CD8-positive, alpha-beta memory T cell (primary cell): ENCODE measurements around the gene PLA2G4D. TPM values are rescaled to one million over a fixed set of nuclear protein-coding genes. Genes with fewer than 3 reads are reported as not detected.
"Not testable (repeated sequence)": the region's sequence is repeated elsewhere in the genome, so short reads cannot be mapped to it uniquely, and the experiment has no call there.

Experiments
- CTCF ChIA-PET: fragments of 350-600 bp; sonication (Branson Sonifier 250); formaldehyde crosslinking; loops from one replicate; lab custom pipeline; 2021; ENCODE audit warnings: antibody characterized with exemption; lab: Charles Lee
- POLR2A ChIA-PET: fragments of 350-600 bp; sonication (Branson Sonifier 250); formaldehyde crosslinking; loops from one replicate; lab custom pipeline; 2021; ENCODE audit warnings: antibody characterized with exemption; lab: Charles Lee
- DNase-seq, 5 donors: peaks; one replicate each; pipeline versions ENCODE4 v3.0.0 to v3.0.0-alpha.2; 2020 to 2022; ENCODE audit warnings: mixed read lengths in 1 of 5
- H3K27ac ChIP-seq: one replicate; pipeline ENCODE4 v1.7.0; 2013; ENCODE audit warnings: low read depth, mild to moderate bottlenecking, low read length, moderate library complexity
- H3K27me3 ChIP-seq: 2 replicates; pipeline ENCODE4 v1.7.0; 2013; ENCODE audit warnings: low read length, mild to moderate bottlenecking; ENCODE audit not compliant: insufficient read depth, poor library complexity, severe bottlenecking
- H3K36me3 ChIP-seq: 2 replicates; pipeline ENCODE4 v1.7.0; 2013; ENCODE audit warnings: mild to moderate bottlenecking, low read length, moderate library complexity; ENCODE audit not compliant: insufficient read depth
- H3K4me1 ChIP-seq: 2 replicates; pipeline ENCODE4 v1.7.0; 2013; ENCODE audit warnings: mild to moderate bottlenecking, low read length, moderate library complexity; ENCODE audit not compliant: insufficient read depth
- H3K4me3 ChIP-seq: 2 replicates; pipeline ENCODE4 v1.7.0; 2013; ENCODE audit warnings: mild to moderate bottlenecking, low read length
- H3K9me3 ChIP-seq: 2 replicates; pipeline ENCODE4 v1.7.0; 2013; ENCODE audit warnings: mild to moderate bottlenecking, low read length
- H3K27ac Mint-ChIP-seq, 8 donors: one replicate each; pipeline ENCODE4 v1.8.0; 2020 to 2021; ENCODE audit warnings: mixed read lengths in 8 of 8, mild to moderate bottlenecking in 6 of 8, inconsistent platforms in 3 of 8, moderate library complexity in 3 of 8
- H3K27me3 Mint-ChIP-seq, 2 donors: one replicate each; pipeline ENCODE4 v1.8.0; 2020 to 2021; ENCODE audit warnings: mixed read lengths in 2 of 2, mild to moderate bottlenecking in 1 of 2, moderate library complexity in 1 of 2
- H3K36me3 Mint-ChIP-seq, 3 donors: one replicate each; pipeline ENCODE4 v1.8.0; 2020 to 2021; ENCODE audit warnings: mixed read lengths in 3 of 3, inconsistent platforms in 1 of 3, mild to moderate bottlenecking in 1 of 3
- H3K4me1 Mint-ChIP-seq, 3 donors: one replicate each; pipeline ENCODE4 v1.8.0; 2020 to 2021; ENCODE audit warnings: mixed read lengths in 3 of 3, inconsistent platforms in 1 of 3, mild to moderate bottlenecking in 1 of 3
- H3K4me3 Mint-ChIP-seq, 7 donors: one replicate each; pipeline ENCODE4 v1.8.0; 2020 to 2021; ENCODE audit warnings: mixed read lengths in 7 of 7, mild to moderate bottlenecking in 6 of 7, moderate library complexity in 4 of 7, inconsistent platforms in 2 of 7
- H3K9me3 Mint-ChIP-seq, 5 donors: one replicate each; pipeline ENCODE4 v1.8.0; 2020 to 2022; ENCODE audit warnings: mixed read lengths in 5 of 5, mild to moderate bottlenecking in 3 of 5, moderate library complexity in 2 of 5, inconsistent platforms in 1 of 5
- polyA plus RNA-seq: library from polyadenylated mRNA; unstranded; fragments of 300-500 nt; fragmentation: Illumina TruSeq; gene quantifications from one replicate; pipeline ENCODE4 v1.2.3, GENCODE V29; 2021
- total RNA-seq, 2 experiments: library from RNA; stranded (reverse); gene quantifications; one replicate each; pipeline ENCODE4 v1.2.3, GENCODE V29; 2021

The PLA2G4D gene
- total and polyA plus RNA-seq, 3 experiments from 2014 or later: not detected

- H3K27me3 ChIP-seq, H3K9me3 ChIP-seq, H3K27ac ChIP-seq, H3K4me3 Mint-ChIP-seq, CTCF ChIA-PET, H3K4me1 Mint-ChIP-seq, DNase-seq, H3K4me3 ChIP-seq, H3K27ac Mint-ChIP-seq, H3K36me3 Mint-ChIP-seq, H3K36me3 ChIP-seq, H3K4me1 ChIP-seq, POLR2A ChIA-PET, H3K9me3 Mint-ChIP-seq: not testable (repeated sequence)
- H3K27me3 Mint-ChIP-seq: peaks cover 14 to 28% of the 10 kb centered on the region in 2 donors
Observed at GRCh38 chr15:42091753-42092397, 2.5 kb downstream of the PLA2G4D start.

DNA sequence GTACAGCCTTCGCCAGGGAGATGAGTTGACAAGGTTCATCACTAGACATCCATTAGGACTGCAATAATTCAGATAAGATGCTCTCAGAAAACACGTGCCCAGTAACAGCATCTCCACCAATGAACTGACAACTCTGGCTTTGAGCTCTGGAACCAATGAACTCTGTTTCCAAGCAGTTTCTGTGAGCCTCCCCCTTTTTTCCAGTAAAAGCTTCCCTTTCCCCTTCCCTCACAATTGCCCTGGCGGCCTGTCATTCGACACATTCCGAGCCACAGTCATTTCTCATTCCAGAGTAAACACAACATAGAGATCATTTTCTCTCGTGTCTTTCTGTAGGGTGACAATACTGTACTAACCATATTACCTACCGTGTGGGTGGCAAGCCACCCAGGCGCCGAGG, 3.6 kb downstream of the PLA2G4D start:
- DNase-seq: no peak
- no peak overlapping the region for H3K4me3 Mint-ChIP-seq
- Histone ChIP-seq H3K27me3 (no peaks in the 10 kb centered on the region), H3K4me1 (no peaks in the 10 kb centered on the region), H3K27ac (no peak overlapping the region), H3K4me3 (no peak overlapping the region), H3K36me3 (no peaks in the 10 kb centered on the region), H3K9me3 (no peaks in the 10 kb centered on the region)
- H3K27me3 Mint-ChIP-seq: peaks cover 12 to 21% of the 10 kb centered on the region in 2 donors
- POLR2A ChIA-PET: no interaction called here
- no peaks in the 10 kb centered on the region for H3K4me1 Mint-ChIP-seq
- CTCF ChIA-PET: no interaction called here
- no peaks in the 10 kb centered on the region for H3K9me3 Mint-ChIP-seq
- no peaks in the 10 kb centered on the region for H3K36me3 Mint-ChIP-seq
- H3K27ac Mint-ChIP-seq: no peak overlapping the region

DNA sequence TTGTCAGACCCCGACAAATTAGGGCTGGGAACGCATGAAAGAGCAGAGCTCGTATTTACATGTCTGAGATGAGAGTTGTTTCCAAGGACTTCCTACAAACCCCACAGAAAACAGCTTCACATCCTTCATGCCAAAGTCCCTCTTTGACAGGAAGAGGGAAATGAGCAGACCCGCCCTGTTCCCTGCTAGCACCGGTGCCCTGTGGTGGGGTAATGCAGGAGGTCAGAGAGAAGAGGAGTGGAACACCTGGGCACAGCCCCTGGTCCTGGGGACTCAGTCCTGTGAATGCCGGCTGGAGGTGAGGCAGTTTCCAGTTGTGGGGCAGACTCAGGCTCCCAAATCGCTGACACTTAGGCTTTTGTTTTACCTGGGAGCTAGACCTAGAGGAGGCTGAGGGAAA, 4.0 kb downstream of the PLA2G4D start:
- H3K27me3 Mint-ChIP-seq: peaks cover 12 to 21% of the 10 kb centered on the region in 2 donors
- Histone ChIP-seq H3K36me3 (no peaks in the 10 kb centered on the region), H3K4me3 (no peak overlapping the region), H3K4me1 (no peaks in the 10 kb centered on the region), H3K9me3 (no peaks in the 10 kb centered on the region), H3K27me3 (no peaks in the 10 kb centered on the region), H3K27ac (no peak overlapping the region)
- ChIA-PET POLR2A (no interaction called here), CTCF (no interaction called here)
- DNase-seq: no peak
- H3K9me3 Mint-ChIP-seq: no peaks in the 10 kb centered on the region
- H3K4me3 Mint-ChIP-seq: no peak overlapping the region
- H3K36me3 Mint-ChIP-seq: no peaks in the 10 kb centered on the region
- H3K4me1 Mint-ChIP-seq: no peaks in the 10 kb centered on the region
- H3K27ac Mint-ChIP-seq: no peak overlapping the region

DNA sequence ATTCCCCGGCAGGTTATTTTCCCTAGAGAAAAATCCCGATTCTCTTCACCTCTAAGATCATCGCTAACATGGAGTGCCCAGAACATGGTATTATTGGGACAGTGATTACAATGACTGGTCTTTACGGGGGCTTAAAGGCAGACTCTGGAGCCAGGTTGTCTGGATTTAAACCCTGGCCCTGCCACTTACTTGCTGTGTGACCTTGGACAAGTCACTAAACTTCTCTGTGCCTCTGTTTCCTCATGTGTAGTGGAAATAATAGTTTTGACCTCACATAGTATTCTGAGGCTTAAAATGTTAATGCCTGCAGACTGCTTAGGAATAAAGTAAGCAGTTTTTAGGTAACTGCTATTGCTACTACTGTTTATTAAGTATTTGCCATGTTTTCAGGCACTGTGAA, 4.4 kb downstream of the PLA2G4D start:
- H3K9me3 ChIP-seq: no peaks in the 10 kb centered on the region
- Mint-ChIP-seq H3K4me1 (peaks cover 0 to 2% (median 0%) of the 10 kb centered on the region in 3 donors), H3K27ac (no peak overlapping the region), H3K4me3 (no peak overlapping the region), H3K36me3 (no peaks in the 10 kb centered on the region), H3K9me3 (no peaks in the 10 kb centered on the region), H3K27me3 (peaks cover 12 to 21% of the 10 kb centered on the region in 2 donors)
- no peak overlapping the region for H3K27ac ChIP-seq
- CTCF ChIA-PET: no interaction called here
- POLR2A ChIA-PET: no interaction called here
- H3K4me3 ChIP-seq: no peak overlapping the region
- no peaks in the 10 kb centered on the region for H3K4me1 ChIP-seq
- H3K27me3 ChIP-seq: no peaks in the 10 kb centered on the region
- no peak for DNase-seq
- no peaks in the 10 kb centered on the region for H3K36me3 ChIP-seq

- Histone ChIP-seq H3K9me3 (no peaks in the 10 kb centered on the region), H3K36me3 (no peaks in the 10 kb centered on the region), H3K4me3 (no peak overlapping the region), H3K4me1 (peaks cover 8% of the 10 kb centered on the region), H3K27me3 (peaks cover 4% of the 10 kb centered on the region), H3K27ac (no peak overlapping the region)
- CTCF ChIA-PET: interaction anchor here (0.8 kb wide), 1 partner anchor 99 kb away, joined by 3 read pairs; no protein-coding TSS in a partner anchor
- peaks cover 12 to 27% of the 10 kb centered on the region in 2 donors for H3K27me3 Mint-ChIP-seq
- no peak overlapping the region for H3K4me3 Mint-ChIP-seq
- DNase-seq: no peak
- H3K4me1 Mint-ChIP-seq: peaks cover 0 to 9% (median 4%) of the 10 kb centered on the region in 3 donors
- POLR2A ChIA-PET: no interaction called here
- H3K9me3 Mint-ChIP-seq: no peaks in the 10 kb centered on the region
- no peaks in the 10 kb centered on the region for H3K36me3 Mint-ChIP-seq
- H3K27ac Mint-ChIP-seq: no peak overlapping the region
Observed at GRCh38 chr15:42088801-42089640, 5.3 kb downstream of the PLA2G4D start.

DNA sequence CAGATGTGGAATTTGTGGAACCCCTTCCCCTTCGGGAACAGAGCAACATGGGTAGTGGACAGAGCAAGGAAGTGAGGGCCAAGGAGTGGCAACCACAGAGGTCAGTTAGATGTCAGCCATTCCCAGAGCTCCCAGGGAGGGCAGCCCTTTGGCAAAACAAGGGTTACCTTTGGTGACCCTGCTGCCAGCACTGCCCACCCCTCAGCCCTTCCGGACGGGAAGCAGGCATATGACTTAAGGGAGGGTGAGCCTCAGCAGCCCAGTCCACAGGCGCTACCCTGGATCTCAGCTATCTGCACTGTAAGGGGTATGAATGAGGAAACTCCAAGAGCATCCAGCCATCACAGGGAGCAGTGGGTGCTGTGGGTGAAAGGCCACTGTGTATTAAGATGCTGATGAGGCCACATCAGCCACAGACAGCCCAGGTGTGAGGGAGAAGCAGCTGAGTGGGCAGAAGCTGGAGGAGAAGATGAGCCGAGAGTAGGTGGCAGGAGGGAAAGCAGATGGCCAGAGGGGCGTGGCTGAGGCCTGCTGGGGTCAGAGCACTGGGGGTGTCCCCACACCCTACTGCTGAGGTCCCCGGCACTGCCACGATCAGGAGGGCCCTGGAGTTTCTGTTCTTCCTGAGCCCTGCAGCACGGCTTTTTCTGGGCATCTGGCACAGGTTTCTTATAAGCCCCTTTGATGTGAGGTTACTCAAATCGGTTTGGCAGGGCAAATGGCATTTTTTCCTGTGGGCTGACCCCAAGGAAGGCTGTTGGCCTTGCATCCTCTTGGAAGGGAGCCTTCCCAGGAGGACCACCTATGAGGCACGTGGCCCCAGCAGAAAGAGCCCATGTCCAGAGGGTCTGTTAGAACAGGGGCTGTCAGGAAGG, 6.2 kb downstream of the PLA2G4D start:
- CTCF ChIA-PET: interaction anchor here (0.8 kb wide), 1 partner anchor 99 kb away, joined by 3 read pairs; no protein-coding TSS in a partner anchor
- peaks cover 8% of the 10 kb centered on the region for H3K4me1 ChIP-seq

GRCh38 chr15:42087460-42087859, 6.9 kb downstream of the PLA2G4D start:
- POLR2A ChIA-PET: no interaction called here
- no peak overlapping the region for H3K4me3 ChIP-seq

More for the DNA sequence above, 6.2 kb downstream of the PLA2G4D start:
- H3K4me1 Mint-ChIP-seq: peaks cover 0 to 9% (median 4%) of the 10 kb centered on the region in 3 donors
- no peak overlapping the region for H3K27ac ChIP-seq
- H3K27me3 ChIP-seq: peaks cover 4% of the 10 kb centered on the region
- no peaks in the 10 kb centered on the region for H3K9me3 Mint-ChIP-seq
- H3K4me3 ChIP-seq: no peak overlapping the region
- POLR2A ChIA-PET: no interaction called here
- H3K36me3 Mint-ChIP-seq: no peaks in the 10 kb centered on the region
- no peak overlapping the region for H3K4me3 Mint-ChIP-seq
- H3K36me3 ChIP-seq: no peaks in the 10 kb centered on the region
- H3K27me3 Mint-ChIP-seq: peaks cover 12 to 30% of the 10 kb centered on the region in 2 donors
- H3K27ac Mint-ChIP-seq: no peak overlapping the region
- no peaks in the 10 kb centered on the region for H3K9me3 ChIP-seq
- no peak for DNase-seq

More at GRCh38 chr15:42087460-42087859, 6.9 kb downstream of the PLA2G4D start:
- Mint-ChIP-seq H3K36me3 (no peaks in the 10 kb centered on the region), H3K4me3 (no peak overlapping the region), H3K4me1 (peaks cover 0 to 9% (median 4%) of the 10 kb centered on the region in 3 donors), H3K27me3 (peaks cover 15 to 33% of the 10 kb centered on the region in 2 donors), H3K27ac (no peak overlapping the region), H3K9me3 (no peaks in the 10 kb centered on the region)
- H3K4me1 ChIP-seq: peaks cover 8% of the 10 kb centered on the region
- H3K27ac ChIP-seq: no peak overlapping the region
- H3K27me3 ChIP-seq: peaks cover 4% of the 10 kb centered on the region
- no peaks in the 10 kb centered on the region for H3K9me3 ChIP-seq
- CTCF ChIA-PET: no interaction called here
- no peaks in the 10 kb centered on the region for H3K36me3 ChIP-seq
- DNase-seq: no peak
